Measurements from ENCODE around the gene RHBDL1. TPM values are rescaled to one million over a fixed set of nuclear protein-coding genes. Genes with fewer than 3 reads are reported as not detected.

The RHBDL1 gene
- total RNA-seq, 1 experiment from 2014 or later = 0.80 TPM

DNA sequence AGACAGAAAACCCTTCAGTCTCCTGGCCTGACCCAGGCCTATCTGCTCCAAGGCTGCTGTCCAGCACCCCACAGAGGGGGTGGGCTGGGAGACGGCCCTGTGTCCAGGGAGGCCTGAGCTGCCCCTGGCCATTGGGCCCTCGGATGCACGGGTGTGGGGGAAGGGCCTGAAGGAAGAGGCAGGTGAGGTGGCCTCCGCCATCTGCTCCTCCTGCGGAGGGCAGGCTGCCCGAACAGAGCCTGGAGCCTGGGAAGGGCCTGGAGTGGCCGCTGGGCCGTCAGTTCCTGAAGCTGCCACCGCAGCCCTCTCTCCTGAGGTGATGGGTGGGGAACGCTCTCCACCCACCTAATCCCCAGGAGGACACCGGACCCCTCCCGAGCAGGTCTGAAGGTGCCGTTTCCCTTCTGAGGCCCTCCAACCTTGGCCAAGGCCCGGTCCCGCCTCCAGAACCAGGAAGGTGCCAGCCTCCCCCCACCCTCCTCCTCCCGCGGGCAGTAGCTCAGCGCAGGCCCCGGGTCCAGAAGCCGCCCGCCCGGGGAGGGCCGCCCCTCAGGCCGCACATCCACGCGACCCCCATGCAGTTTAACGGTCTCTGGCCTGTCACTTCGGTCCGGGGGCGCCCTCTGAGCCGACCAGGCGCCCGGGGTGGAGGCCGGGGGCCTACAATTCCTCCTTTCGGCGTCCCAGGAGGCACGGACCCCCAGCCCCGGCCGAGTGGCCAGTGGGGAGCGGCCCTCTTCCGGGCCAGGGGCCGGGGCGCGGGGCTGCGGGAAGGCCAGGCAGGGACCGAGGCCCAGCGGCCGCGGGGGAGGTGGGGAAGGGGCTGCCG, 29.3 kb downstream of the RHBDL1 start:
- DNase-seq (ENCODE audit: low read depth) = no peak

DNA sequence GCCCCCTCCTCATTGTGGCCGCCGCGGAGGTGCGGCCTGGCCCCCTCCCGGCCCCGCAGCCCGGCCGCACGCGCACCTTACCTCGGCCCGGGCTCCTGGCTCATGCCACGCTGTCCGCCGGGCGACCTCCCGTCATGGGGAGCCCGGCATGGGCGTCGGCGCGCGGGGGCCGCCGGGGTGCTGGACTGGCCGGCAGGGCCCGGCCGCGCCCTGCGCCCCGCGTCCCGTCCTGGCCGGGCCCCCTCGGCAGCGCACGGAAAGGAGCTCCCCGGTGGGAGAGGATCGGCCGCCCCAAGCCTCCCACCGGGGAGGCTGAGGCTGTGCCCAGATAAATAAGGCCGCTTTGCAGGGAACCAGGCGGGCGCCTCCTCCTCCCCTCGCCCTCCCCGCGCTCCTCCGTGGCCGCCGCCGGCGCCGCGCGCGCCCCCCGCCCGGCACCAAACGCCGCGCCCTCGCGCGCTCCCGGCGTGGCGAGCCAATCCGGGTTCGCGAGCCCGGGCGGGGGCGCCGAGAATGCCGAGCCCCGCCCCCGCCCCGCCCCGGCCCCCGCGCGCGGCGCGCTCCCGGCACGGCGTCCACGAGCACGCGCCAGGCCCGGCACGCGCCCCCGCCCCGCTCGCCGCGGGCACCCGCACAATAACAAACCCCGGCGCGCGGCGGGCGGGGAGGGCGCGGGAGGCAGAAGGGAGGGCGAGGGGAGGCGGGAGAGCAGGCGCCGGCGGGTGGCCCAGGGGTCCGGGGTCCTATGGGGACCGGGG, 30.1 kb downstream of the RHBDL1 start, which contains the start of gene FBXL16:
Gene FBXL16, minus strand, starts transcription at position 371 of the 758 bp plus-strand sequence. CDS start 8,396 bp downstream, outside the sequence.
- no peak for DNase-seq (ENCODE audit: low read depth)

DNA sequence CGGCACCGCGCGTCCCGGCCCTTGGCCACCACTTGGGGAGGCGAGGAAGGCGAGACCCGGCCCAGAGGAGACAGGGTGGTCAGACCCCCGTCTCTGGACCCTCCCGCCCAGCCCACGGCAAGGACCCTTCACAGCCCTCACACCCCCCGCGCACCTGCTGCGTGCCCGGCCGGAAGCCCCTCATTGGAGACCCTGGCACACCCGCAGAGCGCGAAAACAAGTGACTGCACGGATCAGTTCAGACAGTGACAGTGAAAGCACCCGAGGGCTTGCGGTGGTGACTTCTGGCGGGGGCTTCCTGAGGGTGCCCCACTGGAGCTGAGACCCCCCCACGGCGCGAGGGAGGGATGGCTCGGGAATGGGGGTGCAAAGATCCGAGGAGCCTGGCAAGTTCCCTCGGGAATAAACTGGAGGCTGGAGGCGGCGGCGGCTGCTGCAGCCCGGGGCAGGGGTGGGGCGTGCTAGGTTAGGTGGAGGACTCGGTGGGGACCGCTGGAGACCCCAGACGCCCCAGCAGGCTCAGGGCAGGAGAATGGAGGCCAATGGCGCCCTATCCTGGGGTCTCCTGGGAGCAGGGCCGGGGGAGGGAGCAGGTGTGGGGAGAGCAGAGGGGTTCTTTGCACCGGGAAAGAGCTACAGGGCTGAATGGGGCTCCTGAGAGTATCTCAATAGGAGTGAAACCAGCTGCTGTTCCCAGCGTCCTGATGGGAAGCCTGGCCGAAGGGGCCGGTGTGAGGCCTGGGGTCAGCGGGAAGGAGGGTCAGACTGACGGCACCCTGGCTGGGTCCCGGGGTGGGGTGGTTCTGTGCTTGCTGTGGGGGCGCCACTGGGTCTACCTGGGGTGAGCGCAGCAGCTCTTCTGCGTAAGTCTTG, 31.0 kb downstream of the RHBDL1 start:
- no peak for DNase-seq (ENCODE audit: low read depth)

DNA sequence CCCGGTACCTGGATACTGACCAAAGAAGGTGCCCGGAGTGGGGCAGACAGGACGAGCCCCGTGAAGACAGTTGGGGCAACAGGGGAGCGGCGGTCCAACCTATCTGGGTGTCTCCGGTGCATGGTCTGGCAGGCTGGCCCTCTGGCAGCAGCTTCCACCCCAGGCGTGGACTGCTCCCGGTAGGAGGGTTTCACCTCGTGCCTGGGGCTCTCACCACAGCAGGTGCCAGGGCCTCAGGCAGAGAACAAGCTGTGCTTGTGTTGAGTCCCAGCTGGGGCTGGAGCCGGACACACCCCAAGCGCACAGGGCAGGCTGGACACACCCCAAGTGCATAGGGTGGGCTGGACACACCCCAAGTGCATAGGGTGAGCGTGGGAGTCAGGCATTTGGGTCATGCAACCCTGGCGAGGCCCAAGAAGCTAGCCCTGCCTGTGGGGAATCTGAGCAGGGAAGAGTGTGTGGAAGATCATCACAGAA, 31.6 kb downstream of the RHBDL1 start:
- peak; percentile 22 for DNase-seq (ENCODE audit: low read depth)

DNA sequence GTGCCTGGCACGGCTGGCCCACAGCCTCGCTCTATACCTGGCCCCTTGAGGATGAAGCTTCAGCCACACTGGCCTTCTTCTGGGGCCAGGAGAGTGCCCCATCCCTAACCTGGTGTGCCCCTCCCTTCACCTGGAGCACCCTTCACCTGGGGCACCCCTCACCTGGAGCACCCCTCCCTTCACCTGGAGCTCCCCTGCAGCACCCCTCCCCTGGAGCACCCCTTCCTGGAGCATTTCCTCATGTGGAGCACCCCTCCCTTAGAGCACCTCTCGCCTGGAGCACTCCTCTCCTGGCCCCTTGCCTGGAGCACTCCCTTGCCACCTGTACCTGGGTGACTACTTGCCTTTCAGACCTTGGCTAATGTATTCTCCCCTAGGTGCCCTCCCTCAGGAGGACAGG, 32.5 kb downstream of the RHBDL1 start:
- no peak for DNase-seq (ENCODE audit: low read depth)

DNA sequence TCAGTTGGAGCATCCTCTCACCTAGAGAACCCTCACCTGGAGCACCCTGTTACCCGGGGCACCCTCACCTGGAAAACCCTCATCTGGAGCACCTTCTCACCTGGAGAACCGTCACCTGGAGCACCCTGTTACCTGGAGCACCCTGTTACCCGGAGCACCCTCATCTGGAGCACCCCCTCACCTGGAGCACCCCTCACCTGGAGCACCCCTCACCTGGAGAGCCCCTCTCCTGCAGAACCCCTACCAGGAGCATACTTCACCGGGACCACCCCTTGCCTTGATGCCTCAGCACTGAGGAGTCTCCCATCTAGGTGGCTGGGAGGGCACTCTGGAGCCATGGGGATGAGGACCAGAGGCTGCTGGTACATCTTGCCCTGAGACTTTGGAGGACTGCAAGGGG, 33.5 kb downstream of the RHBDL1 start:
- DNase-seq (ENCODE audit: low read depth) = no peak

DNA sequence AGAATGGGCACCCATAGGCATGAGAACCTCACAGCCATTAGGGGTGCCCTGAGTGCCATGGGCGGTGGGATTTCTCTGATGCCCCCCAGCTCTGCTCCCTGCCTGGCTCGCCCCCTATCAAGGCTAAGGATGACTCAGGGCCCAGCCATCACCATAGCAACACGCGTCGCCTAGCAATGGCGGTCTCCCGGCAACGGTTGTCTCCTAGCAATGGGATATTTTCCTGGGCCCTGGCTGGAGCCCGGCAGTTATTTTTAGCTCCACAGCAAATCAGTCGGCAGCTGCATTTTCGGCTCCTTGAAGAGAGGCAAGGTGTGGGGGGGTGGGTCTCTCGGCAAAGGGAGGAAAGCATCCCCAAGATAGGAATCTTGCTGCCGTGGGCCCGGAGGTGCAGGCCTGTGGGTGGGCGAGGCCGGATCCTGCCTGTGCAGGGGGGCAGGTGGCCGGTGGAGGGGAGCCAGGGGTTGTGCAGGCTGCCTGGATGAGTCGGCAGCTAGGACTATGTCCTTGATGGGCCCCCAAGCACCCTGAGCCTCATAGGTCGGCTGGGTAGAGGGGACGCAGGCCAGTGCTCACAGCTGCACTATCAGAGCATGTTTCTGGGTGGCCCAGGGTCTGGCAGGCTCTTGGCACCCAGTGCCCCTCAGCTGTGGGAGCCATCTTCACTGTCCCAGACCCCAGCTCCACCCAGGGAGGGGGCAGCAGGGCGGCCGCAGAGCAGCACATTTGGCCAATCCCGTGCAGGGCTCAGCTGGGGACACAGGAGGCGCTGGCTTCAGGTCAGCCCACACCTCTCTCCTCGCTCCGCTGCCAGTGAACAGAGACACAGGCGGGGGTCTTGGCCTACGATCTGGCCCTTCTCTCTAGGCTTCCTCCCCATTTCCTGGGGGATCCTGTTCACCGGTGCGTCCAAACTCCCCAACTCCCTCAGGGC, 34.4 kb downstream of the RHBDL1 start:
- peak; percentile 93 for DNase-seq (ENCODE audit: low read depth)

DNA sequence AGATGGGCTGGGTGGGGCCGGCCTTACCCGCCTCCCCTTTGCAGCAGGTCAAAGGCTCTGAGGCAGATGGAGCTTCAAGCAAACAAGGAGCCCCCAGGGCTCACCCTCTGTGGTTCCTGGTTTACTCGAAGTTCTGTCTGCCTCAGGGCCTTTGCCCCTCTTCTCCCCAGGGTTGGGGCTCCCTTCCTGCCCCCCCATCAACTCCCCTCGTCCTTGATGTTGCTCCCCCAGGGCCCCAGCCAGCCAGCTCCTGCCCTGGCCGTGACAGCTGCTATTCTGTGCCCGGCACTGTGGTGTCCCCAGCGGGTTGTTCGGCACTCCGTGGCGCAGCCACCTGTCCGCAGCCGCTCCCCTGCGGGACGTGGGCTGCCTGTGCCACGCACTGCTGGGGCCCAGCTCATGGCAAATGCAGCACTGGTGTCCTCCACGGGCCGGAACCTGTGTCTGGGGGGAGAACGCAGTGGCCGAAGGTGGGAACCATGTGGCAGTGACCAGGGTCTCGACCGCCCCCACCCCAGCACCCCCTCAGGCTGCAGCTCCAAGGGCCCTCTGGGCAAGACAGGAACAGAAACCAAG, 35.1 kb downstream of the RHBDL1 start:
- DNase-seq (ENCODE audit: low read depth) = no peak

DNA sequence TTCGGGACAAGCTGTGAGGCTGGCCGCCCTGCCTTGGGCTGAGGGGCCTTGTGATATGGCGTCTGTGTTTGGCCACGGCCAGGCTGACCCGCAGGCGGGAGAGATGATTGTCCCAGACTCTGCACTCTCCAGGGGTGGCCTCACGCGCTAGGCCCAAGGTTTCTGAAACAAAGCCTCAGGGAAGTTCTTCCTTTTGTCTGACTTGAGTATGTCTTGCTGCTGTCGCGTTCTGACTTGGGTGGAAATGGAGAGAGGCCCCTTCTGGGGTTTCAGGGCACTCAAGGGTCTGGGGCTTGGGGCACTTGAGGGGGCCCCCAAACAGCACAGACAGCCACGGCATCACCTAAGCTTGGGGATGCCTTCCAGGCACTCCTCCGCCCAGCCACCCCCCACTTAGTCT, 35.6 kb downstream of the RHBDL1 start:
- no peak for DNase-seq (ENCODE audit: low read depth)

DNA sequence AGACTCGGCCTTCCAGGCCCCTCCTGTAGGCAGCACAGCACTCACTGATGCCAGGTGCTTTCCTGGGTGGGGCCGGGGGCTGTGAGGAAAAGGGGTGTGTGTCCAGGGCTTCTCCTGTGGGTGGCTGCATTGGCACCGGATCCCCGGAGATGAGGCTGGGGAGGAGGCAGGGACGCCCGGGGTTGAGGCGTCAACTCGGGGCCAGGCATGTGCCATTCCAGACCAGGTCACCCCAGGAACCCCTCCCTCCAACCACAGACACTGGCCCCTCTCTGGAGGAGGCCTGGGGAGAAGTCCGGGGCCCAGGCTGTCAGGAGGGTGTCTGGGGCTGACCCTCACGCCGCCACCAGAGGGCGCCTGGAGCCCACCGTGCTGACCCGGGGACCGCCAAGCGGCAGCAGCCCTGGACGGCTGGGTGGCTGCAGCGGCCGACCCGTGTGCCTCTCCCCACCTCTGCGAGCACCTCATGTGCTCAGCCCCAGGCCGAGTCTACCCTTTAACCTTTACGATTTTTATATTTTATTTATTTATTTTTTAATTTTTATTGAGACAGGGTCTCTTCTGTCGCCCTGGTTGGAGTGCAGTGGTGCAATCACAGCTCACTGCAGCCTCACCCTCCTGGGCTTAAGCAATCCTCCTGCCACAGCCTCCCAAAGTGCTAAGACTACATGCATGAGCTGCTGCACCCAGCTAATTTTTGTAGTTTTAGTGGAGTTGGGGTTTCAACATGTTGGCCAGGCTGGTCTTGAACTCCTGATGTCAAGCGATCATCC, 36.3 kb downstream of the RHBDL1 start:
- DNase-seq (ENCODE audit: low read depth) = peak; percentile 60

DNA sequence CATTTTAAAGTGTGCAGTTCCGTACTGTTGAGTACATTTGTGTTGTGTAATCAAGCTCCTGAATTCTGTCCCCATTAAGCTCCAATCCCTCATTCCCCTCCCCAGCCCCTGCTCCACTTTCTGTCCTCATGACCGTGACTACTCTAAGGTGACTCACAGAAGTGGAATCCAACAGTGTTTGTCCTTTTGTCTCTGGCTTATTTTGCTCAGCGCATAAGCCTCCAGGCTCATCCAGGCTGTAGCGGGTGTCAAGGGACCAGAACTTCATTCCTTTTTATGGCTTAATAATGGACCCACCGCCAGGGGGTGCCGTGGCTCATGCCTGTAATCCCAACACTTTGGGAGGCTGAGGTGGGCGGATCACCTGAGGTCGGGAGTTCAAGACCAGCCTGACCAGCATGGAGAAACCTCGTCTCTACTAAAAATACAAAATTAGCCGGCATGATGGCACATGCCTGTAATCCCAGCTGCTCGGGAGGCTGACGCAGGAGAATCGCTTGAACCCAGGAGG, 37.3 kb downstream of the RHBDL1 start:
- peak; percentile 99 for DNase-seq (ENCODE audit: low read depth)

DNA sequence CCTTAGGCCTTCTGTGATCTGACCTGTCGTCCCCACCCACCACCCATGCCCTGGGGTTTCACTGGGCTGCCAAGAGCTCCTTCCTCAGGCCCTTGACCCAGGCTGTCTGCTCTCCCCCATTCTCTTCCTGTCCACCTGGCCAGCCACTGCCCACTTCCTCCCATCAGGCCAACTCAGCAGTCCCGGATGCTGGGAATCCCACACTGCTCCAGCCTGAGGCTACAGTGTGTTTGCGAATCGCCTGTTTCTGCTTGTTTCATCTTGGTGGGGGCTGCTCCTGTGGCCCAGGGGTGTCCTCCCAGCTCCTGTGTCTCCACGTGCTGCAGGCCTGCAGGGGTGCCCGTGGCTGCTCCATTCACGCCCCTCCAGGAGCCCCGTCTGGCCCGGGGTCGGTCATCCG, 38.6 kb downstream of the RHBDL1 start:
- DNase-seq (ENCODE audit: low read depth) = no peak

DNA sequence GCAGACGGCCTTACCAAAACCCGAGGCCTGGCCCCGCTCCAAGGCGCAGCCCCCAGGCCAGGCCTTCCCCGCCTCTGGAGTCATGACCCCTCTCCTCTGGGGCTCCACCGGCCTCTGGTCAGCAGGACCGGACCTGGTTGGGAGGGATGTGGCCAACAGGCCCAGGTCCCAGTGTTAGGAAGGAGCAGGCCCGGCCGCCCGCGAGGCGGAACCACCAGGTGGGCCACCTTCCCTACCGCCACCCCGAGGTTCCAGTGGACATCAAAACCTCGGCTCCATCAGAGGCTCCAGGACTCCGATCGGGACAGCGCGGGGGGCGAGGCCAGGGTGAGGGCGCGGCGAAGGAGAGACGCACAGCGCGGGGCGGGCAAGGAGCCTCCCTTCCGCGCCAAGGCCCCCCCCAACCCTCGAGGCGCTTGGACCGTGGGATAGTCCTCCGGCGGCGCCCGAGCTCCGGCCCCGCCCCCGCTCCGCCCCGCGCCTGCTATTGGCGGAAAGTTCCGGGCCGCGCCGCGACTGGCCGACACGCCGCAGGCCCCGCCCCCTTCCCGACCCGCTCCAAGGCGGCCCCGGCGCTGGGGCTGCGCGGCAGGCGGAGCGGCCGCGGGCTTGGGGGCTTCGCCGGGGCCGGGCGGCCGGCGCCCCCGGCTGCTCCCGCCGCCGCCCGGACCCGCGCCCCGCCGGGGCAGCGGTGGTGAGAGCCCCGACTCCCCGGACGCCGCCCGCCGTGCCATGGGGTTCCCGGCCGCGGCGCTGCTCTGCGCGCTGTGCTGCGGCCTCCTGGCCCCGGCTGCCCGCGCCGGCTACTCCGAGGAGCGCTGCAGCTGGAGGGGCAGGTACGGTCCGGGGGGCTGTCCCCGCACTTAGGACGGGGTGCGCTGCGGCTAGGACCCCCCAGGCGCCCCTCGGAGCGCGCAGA, 39.3 kb downstream of the RHBDL1 start, which contains the start of gene METRN:
Gene METRN, plus strand, starts transcription at position 561 of the 919 bp plus-strand sequence. Its CDS starts 172 bp downstream, at position 733.
- DNase-seq (ENCODE audit: low read depth) = peak; percentile 76

DNA sequence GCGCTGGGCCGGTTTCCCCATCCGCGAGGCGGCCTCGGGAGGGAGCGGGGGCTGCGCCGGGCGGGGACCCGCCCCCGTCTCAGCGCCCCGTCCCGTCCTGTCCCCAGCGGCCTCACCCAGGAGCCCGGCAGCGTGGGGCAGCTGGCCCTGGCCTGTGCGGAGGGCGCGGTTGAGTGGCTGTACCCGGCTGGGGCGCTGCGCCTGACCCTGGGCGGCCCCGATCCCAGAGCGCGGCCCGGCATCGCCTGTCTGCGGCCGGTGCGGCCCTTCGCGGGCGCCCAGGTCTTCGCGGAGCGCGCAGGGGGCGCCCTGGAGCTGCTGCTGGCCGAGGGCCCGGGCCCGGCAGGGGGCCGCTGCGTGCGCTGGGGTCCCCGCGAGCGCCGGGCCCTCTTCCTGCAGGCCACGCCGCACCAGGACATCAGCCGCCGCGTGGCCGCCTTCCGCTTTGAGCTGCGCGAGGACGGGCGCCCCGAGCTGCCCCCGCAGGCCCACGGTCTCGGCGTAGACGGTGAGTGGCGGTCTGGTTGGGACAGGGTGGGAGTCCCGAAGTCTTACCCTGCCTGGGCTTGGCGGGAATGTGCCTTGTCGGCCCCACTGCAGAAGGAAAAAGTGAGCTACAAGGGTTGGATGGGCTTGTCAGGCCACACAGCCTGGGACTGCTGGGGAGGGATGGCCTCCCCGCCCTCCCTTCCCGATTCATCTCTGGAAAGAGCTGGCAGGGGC, 40.2 kb downstream of the RHBDL1 start:
- no peak for DNase-seq (ENCODE audit: low read depth)

DNA sequence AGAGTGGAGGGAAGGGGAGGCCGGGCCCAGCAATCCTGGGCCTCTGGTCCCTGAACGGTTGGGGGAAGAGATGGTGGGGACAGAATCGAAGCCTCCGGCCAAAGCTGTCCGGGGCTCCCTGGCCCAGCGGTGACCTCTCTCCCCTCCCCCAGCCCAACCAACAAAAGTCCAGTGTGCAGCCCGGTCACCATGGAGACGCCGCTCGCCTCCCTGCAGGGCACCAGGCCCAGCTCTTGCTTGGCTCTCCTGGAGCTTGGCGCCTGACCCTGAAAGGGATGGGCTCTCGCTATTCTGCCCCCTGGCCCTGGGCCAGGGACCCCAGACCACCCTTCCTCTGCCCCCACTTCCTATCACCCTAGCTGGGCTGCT, 40.7 kb downstream of the RHBDL1 start:
- no peak for DNase-seq (ENCODE audit: low read depth)

DNA sequence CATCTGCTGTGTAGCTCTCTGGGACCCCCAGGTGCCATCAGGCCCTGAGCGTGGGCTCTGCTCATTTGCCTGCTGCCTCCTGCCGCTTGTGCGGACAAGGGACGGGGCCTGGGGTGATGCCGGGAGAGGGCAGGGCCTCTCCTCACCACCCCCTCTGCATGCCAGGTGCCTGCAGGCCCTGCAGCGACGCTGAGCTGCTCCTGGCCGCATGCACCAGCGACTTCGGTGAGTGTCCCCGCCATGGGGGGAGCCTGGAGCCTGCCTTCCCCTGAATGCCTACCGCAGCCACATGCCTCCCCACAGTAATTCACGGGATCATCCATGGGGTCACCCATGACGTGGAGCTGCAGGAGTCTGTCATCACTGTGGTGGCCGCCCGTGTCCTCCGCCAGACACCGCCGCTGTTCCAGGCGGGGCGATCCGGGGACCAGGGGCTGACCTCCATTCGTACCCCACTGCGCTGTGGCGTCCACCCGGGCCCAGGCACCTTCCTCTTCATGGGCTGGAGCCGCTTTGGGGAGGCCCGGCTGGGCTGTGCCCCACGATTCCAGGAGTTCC, 41.4 kb downstream of the RHBDL1 start:
- no peak for DNase-seq (ENCODE audit: low read depth)
